Gastrocnemius medialis (tissue), 4 donors: ENCODE data around the gene NEK11. TPM values are rescaled to one million over a fixed set of nuclear protein-coding genes. Genes with fewer than 3 reads are reported as not detected.

ENCODE experiments used
- ATAC-seq, 2 donors: fragments of 150-250 bp; one replicate each; pipeline ENCODE4 v1.9.1; 2016
- DNase-seq, 2 donors: peaks; one replicate each; pipeline ENCODE4 v3.0.0-alpha.2; 2019
- H3K27ac ChIP-seq, 4 donors: fragments of 200-600 bp; sonication (generic); 1 replicate in 1 of 4; 2 replicates in 3 of 4; pipeline ENCODE4 v1.5.1; 2016 to 2018; ENCODE audit warnings: mild to moderate bottlenecking in 2 of 4, moderate library complexity in 1 of 4
- H3K27me3 ChIP-seq, 3 donors: fragments of 200-600 bp; sonication (generic) in 2 of 3; 1 replicate in 1 of 3; 2 replicates in 2 of 3; pipeline versions ENCODE4 v1.5.1 to v1.6.0; 2016 to 2019; ENCODE audit warnings: mild to moderate bottlenecking in 1 of 3, moderate library complexity in 1 of 3
- H3K36me3 ChIP-seq, 2 donors: fragments of 200-600 bp; sonication (generic) in 1 of 2; one replicate each; pipeline ENCODE4 v1.5.1; 2017 to 2018
- H3K4me1 ChIP-seq, 2 donors: fragments of 200-600 bp; sonication (generic) in 1 of 2; one replicate each; pipeline ENCODE4 v1.5.1; 2016 to 2017; ENCODE audit warnings: mild to moderate bottlenecking in 2 of 2
- H3K4me3 ChIP-seq, 4 donors: fragments of 200-600 bp; sonication (generic) in 3 of 4; 1 replicate in 1 of 4; 2 replicates in 3 of 4; pipeline ENCODE4 v1.5.1; 2016 to 2019; ENCODE audit warnings: mild to moderate bottlenecking in 2 of 4
- H3K9me3 ChIP-seq, 3 donors: fragments of 200-600 bp; sonication (generic) in 2 of 3; 1 replicate in 1 of 3; 2 replicates in 2 of 3; pipeline ENCODE4 v1.5.1; 2016 to 2019
- CTCF ChIP-seq, 5 experiments: fragments of 450-650 bp in 3 of 5; fragments of 200-600 bp in 2 of 5; sonication (generic) in 2 of 5; IDR thresholded peaks in 4 of 5; conservative IDR thresholded peaks in 1 of 5; 1 replicate in 4 of 5; 2 replicates in 1 of 5; pipeline ENCODE4 v1.5.1; 2016 to 2019; ENCODE audit warnings: antibody characterized with exemption in 5 of 5, mild to moderate bottlenecking in 3 of 5, moderate library complexity in 3 of 5
- POLR2A ChIP-seq, 2 donors: fragments of 450-650 bp; IDR thresholded peaks; one replicate each; pipeline ENCODE4 v1.6.1; 2017; ENCODE audit warnings: antibody characterized with exemption in 2 of 2, mild to moderate bottlenecking in 2 of 2, moderate library complexity in 2 of 2
- in situ Hi-C, 4 donors: fragments of 200-750 bp; cut with MboI; loops; one replicate each; pipeline versions ENCODE4 v1.15.0 to v1.8.0; 2017; ENCODE audit warnings: low sequenced_read_pairs in 4 of 4
- intact Hi-C: fragments of 100-400 bp; cut with DNase I; formaldehyde crosslinking; loops from one replicate; pipeline ENCODE4 v1.15.1; 2023; ENCODE audit warnings: low total_unique reads
- total RNA-seq, 4 donors: library from RNA; depleted of rRNA; stranded (reverse); fragments of >200 nt; gene quantifications; one replicate each; pipeline versions ENCODE4 v1.1.0 to v1.2.3, GENCODE V29; 2016

The NEK11 gene
- total RNA-seq, 4 donors from 2014 or later: 2.1 to 5.2 (median 2.5) TPM

- intact Hi-C loops (no loop called here), in situ Hi-C loops (no loop called here)
- H3K27ac ChIP-seq: no peak overlapping the region
- H3K9me3 ChIP-seq: no peaks in the 10 kb centered on the region
- ATAC-seq: no peak
- TF ChIP-seq CTCF (IDR thresholded peaks at IDR 0.05 in 4 of 5, conservative IDR thresholded peaks at IDR 0.05 in 1 of 5) (no peak), POLR2A (IDR thresholded peaks at IDR 0.05) (no peak)
- H3K27me3 ChIP-seq: no peaks in the 10 kb centered on the region
- DNase-seq: no peak
- peaks cover 0 to 2% of the 10 kb centered on the region in 2 donors for H3K4me1 ChIP-seq
- no peaks in the 10 kb centered on the region for H3K36me3 ChIP-seq
- H3K4me3 ChIP-seq: no peak overlapping the region
Measured at GRCh38 chr3:131275556-131275955, 248.9 kb downstream of the NEK11 start.

- in situ Hi-C loops (no loop called here), intact Hi-C loops (no loop called here)
- ATAC-seq: no peak
Measured at GRCh38 chr3:131277836-131278497, 251.3 kb downstream of the NEK11 start.

GRCh38 chr3:131279577-131279976 is 252.9 kb downstream of the NEK11 start:
- in situ Hi-C loops (no loop called here), intact Hi-C loops (no loop called here)
- Histone ChIP-seq H3K9me3 (no peaks in the 10 kb centered on the region), H3K4me1 (peaks cover 27 to 35% of the 10 kb centered on the region in 2 donors), H3K4me3 (no peak overlapping the region), H3K27me3 (no peaks in the 10 kb centered on the region), H3K27ac (no peak overlapping the region), H3K36me3 (no peaks in the 10 kb centered on the region)
- ATAC-seq (no peak), DNase-seq (no peak)
- TF ChIP-seq CTCF (IDR thresholded peaks at IDR 0.05 in 4 of 5, conservative IDR thresholded peaks at IDR 0.05 in 1 of 5) (no peak), POLR2A (IDR thresholded peaks at IDR 0.05) (no peak)

More at GRCh38 chr3:131277836-131278497, 251.3 kb downstream of the NEK11 start:
- Histone ChIP-seq H3K36me3 (no peaks in the 10 kb centered on the region), H3K27ac (no peak overlapping the region), H3K4me1 (peaks cover 22 to 25% of the 10 kb centered on the region in 2 donors), H3K27me3 (no peaks in the 10 kb centered on the region), H3K4me3 (no peak overlapping the region), H3K9me3 (no peaks in the 10 kb centered on the region)
- no peak for DNase-seq
- TF ChIP-seq POLR2A (IDR thresholded peaks at IDR 0.05): no peak
- TF ChIP-seq CTCF (IDR thresholded peaks at IDR 0.05 in 4 of 5, conservative IDR thresholded peaks at IDR 0.05 in 1 of 5): no peak

- Histone ChIP-seq H3K36me3 (no peaks in the 10 kb centered on the region), H3K27ac (peak overlapping the region in 2 of 4 donors; percentile 10 to 19), H3K4me3 (no peak overlapping the region), H3K9me3 (no peaks in the 10 kb centered on the region), H3K4me1 (peaks cover 27 to 35% of the 10 kb centered on the region in 2 donors), H3K27me3 (no peaks in the 10 kb centered on the region)
- intact Hi-C loops: no loop called here
- in situ Hi-C loops: no loop called here
- DNase-seq (no peak), ATAC-seq (peak; percentile 90 to 92)
- no peak for TF ChIP-seq CTCF (IDR thresholded peaks at IDR 0.05 in 4 of 5, conservative IDR thresholded peaks at IDR 0.05 in 1 of 5)
Measured at GRCh38 chr3:131282379-131282778, 255.7 kb downstream of the NEK11 start.

GRCh38 chr3:131282967-131283366 is 256.3 kb downstream of the NEK11 start:
- in situ Hi-C loops: no loop called here
- no peaks in the 10 kb centered on the region for H3K36me3 ChIP-seq
- no peaks in the 10 kb centered on the region for H3K9me3 ChIP-seq
- no peak overlapping the region for H3K4me3 ChIP-seq
- no peak for ATAC-seq
- DNase-seq: no peak
- TF ChIP-seq CTCF (IDR thresholded peaks at IDR 0.05 in 4 of 5, conservative IDR thresholded peaks at IDR 0.05 in 1 of 5) (no peak), POLR2A (IDR thresholded peaks at IDR 0.05) (no peak)
- intact Hi-C loops: no loop called here
- H3K4me1 ChIP-seq: peaks cover 27 to 35% of the 10 kb centered on the region in 2 donors
- no peak overlapping the region for H3K27ac ChIP-seq
- no peaks in the 10 kb centered on the region for H3K27me3 ChIP-seq
